Hypothalamus (tissue), 51 donors: ENCODE measurements around the gene FAM227B.
"Not testable (repeated sequence)": the region's sequence is repeated elsewhere in the genome, so short reads cannot be mapped to it uniquely, and the experiment has no call there.

Experiments used
- DNase-seq, 51 donors: peaks; one replicate each; lab custom pipeline; 2025; lab: John Stamatoyannopoulos, UW

Gene FAM227B

GRCh38 chr15:49495993-49496753, 124.4 kb downstream of the FAM227B start:
- no peak for DNase-seq

GRCh38 chr15:49494842-49495241, 125.8 kb downstream of the FAM227B start:
- DNase-seq, result no peak

GRCh38 chr15:49492830-49493229, 127.8 kb downstream of the FAM227B start:
- no peak for DNase-seq

- no peak for DNase-seq
Measured at GRCh38 chr15:49492151-49492550, 128.5 kb downstream of the FAM227B start.

GRCh38 chr15:49490966-49491365, 129.7 kb downstream of the FAM227B start:
- no peak for DNase-seq

GRCh38 chr15:49485401-49485800, 135.2 kb downstream of the FAM227B start:
- not testable (repeated sequence) for DNase-seq

- not testable (repeated sequence) for DNase-seq
Measured at GRCh38 chr15:49478982-49479381, 141.6 kb downstream of the FAM227B start.

GRCh38 chr15:49478021-49478420, 142.6 kb downstream of the FAM227B start:
- DNase-seq, result not testable (repeated sequence)

- DNase-seq, result no peak
Measured at GRCh38 chr15:49473031-49473430, 147.6 kb downstream of the FAM227B start.

- DNase-seq, result no peak
Measured at GRCh38 chr15:49472338-49472737, 148.3 kb downstream of the FAM227B start.

GRCh38 chr15:49471733-49472132, 148.9 kb downstream of the FAM227B start:
- no peak for DNase-seq

GRCh38 chr15:49471248-49471647, 149.4 kb downstream of the FAM227B start:
- not testable (repeated sequence) for DNase-seq

GRCh38 chr15:49468481-49468839, 152.2 kb downstream of the FAM227B start:
- DNase-seq, result no peak

GRCh38 chr15:49467746-49468480, 152.7 kb downstream of the FAM227B start:
- no peak for DNase-seq

GRCh38 chr15:49466119-49466518, 154.5 kb downstream of the FAM227B start:
- DNase-seq, result no peak

GRCh38 chr15:49464522-49464921, 156.1 kb downstream of the FAM227B start:
- DNase-seq, result no peak

GRCh38 chr15:49462232-49462844, 158.3 kb downstream of the FAM227B start:
- no peak for DNase-seq

GRCh38 chr15:49460411-49460941, 160.1 kb downstream of the FAM227B start:
- DNase-seq, result no peak

- DNase-seq, result no peak
Measured at GRCh38 chr15:49458145-49458544, 162.5 kb downstream of the FAM227B start.

- DNase-seq, result no peak
Measured at GRCh38 chr15:49456166-49456565, 164.5 kb downstream of the FAM227B start.

GRCh38 chr15:49452595-49452994, 168.0 kb downstream of the FAM227B start:
- DNase-seq, result no peak
